Endodermal cell (in vitro differentiated cells): ENCODE results near the gene ASB6. TPM values are rescaled to one million over a fixed set of nuclear protein-coding genes. Genes with fewer than 3 reads are reported as not detected.
"Not testable (repeated sequence)": the region's sequence is repeated elsewhere in the genome, so short reads cannot be mapped to it uniquely, and the experiment has no call there.

Experiments
- DNase-seq: peaks from one replicate; pipeline ENCODE4 v3.0.0-alpha.2; 2017
- H3K27ac ChIP-seq: 2 replicates; pipeline ENCODE4 v1.5.1; 2013; ENCODE audit warnings: mild to moderate bottlenecking, low read depth, low read length, moderate library complexity
- H3K27me3 ChIP-seq: 2 replicates; pipeline ENCODE4 v1.6.1; 2013; ENCODE audit warnings: mild to moderate bottlenecking, low read length, moderate library complexity; ENCODE audit not compliant: insufficient read depth, control insufficient read depth, poor library complexity, severe bottlenecking
- H3K36me3 ChIP-seq: 2 replicates; pipeline ENCODE4 v1.7.0; 2013; ENCODE audit warnings: mild to moderate bottlenecking, low read length, moderate library complexity; ENCODE audit not compliant: control insufficient read depth, insufficient read depth
- H3K4me1 ChIP-seq: one replicate; pipeline ENCODE4 v1.7.0; 2013; ENCODE audit warnings: low read length; ENCODE audit not compliant: control insufficient read depth, insufficient read depth
- H3K4me3 ChIP-seq: 2 replicates; pipeline ENCODE4 v1.5.1; 2013; ENCODE audit warnings: mild to moderate bottlenecking, low read length, moderate library complexity
- H3K9ac ChIP-seq: 2 replicates; pipeline ENCODE4 v1.6.1; 2013; ENCODE audit warnings: mild to moderate bottlenecking, low read length, moderate library complexity; ENCODE audit not compliant: poor library complexity, severe bottlenecking; ENCODE audit errors: extremely low read depth
- H3K9me3 ChIP-seq: 2 replicates; pipeline ENCODE4 v1.6.1; 2013; ENCODE audit warnings: mild to moderate bottlenecking, low read length, moderate library complexity; ENCODE audit not compliant: control insufficient read depth
- H3K27ac Mint-ChIP-seq: 2 replicates; pipeline ENCODE4 v1.8.0; 2020; ENCODE audit warnings: mixed read lengths
- H3K27me3 Mint-ChIP-seq: 2 replicates; pipeline ENCODE4 v1.8.0; 2021; ENCODE audit warnings: mild to moderate bottlenecking, mixed read lengths; ENCODE audit not compliant: insufficient read depth
- H3K36me3 Mint-ChIP-seq: 2 replicates; pipeline ENCODE4 v1.8.0; 2020; ENCODE audit warnings: low read depth, mixed read lengths
- H3K4me1 Mint-ChIP-seq: 2 replicates; pipeline ENCODE4 v1.8.0; 2020; ENCODE audit warnings: mixed read lengths
- H3K4me3 Mint-ChIP-seq: 2 replicates; pipeline ENCODE4 v1.8.0; 2020; ENCODE audit warnings: mild to moderate bottlenecking, moderate library complexity, mixed read lengths
- H3K9me3 Mint-ChIP-seq: 2 replicates; pipeline ENCODE4 v1.8.0; 2020; ENCODE audit warnings: mild to moderate bottlenecking, mixed read lengths
- CTCF ChIP-seq: fragments of 200-600 bp; sonication (generic); conservative IDR thresholded peaks from 2 replicates; pipeline ENCODE4 v1.5.0; 2021; ENCODE audit warnings: antibody characterized with exemption, mild to moderate bottlenecking
- WGBS, 2 experiments: methylation state at CpG; one replicate each; pipeline versions ENCODE4 v1.1.5 to v1.1.7; 2013; ENCODE audit warnings: missing lambda C conversion rate in 2 of 2, mixed read lengths in 1 of 2; ENCODE audit not compliant: insufficient coverage in 1 of 2, insufficient read length in 1 of 2; 5-methylcytosine and 5-hydroxymethylcytosine counted together
- total RNA-seq, 2 donors: library from RNA; stranded (reverse); fragmentation: NEBNext Ultra II Directional in 1 of 2; extraction: Animal tissue kit (Norgen Biotek cat#: 25700) in 1 of 2; gene quantifications; 2 replicates in 1 of 2; 3 replicates in 1 of 2; pipeline ENCODE4 v1.2.1, GENCODE V29; 2021

Gene ASB6
- total RNA-seq, 2 donors from 2014 or later = 19.8 to 20.2 TPM

- no peak overlapping the region for H3K4me3 ChIP-seq
- no peaks in the 10 kb centered on the region for H3K9me3 ChIP-seq
- Mint-ChIP-seq H3K9me3 (no peaks in the 10 kb centered on the region), H3K4me3 (peak overlapping the region; percentile 45), H3K4me1 (peaks cover 6% of the 10 kb centered on the region), H3K27me3 (peaks cover 53% of the 10 kb centered on the region), H3K27ac (no peak overlapping the region), H3K36me3 (no peaks in the 10 kb centered on the region)
- peak; percentile 73 for DNase-seq
- H3K4me1 ChIP-seq = no peaks in the 10 kb centered on the region
- WGBS, 2 experiments = 10 to 32% methylated on average over 11 to 35 of the region's 36 CpGs
- H3K27me3 ChIP-seq = peaks cover 52% of the 10 kb centered on the region
- H3K36me3 ChIP-seq = no peaks in the 10 kb centered on the region
- H3K27ac ChIP-seq = no peak overlapping the region
- no peak for TF ChIP-seq CTCF
- H3K9ac ChIP-seq = no peak overlapping the region
Observed at GRCh38 chr9:129664746-129665388, 22.9 kb upstream of the ASB6 start.

- not testable (repeated sequence) for H3K36me3 Mint-ChIP-seq, H3K4me3 Mint-ChIP-seq, H3K36me3 ChIP-seq, H3K9me3 Mint-ChIP-seq, DNase-seq, H3K27ac ChIP-seq, H3K9me3 ChIP-seq, H3K9ac ChIP-seq, H3K4me3 ChIP-seq, H3K27ac Mint-ChIP-seq, H3K4me1 Mint-ChIP-seq, H3K4me1 ChIP-seq
- 91 to 96% methylated on average over 2 of the region's 3 CpGs for WGBS, 2 experiments
- H3K27me3 ChIP-seq = peaks cover 47% of the 10 kb centered on the region
- peaks cover 50% of the 10 kb centered on the region for H3K27me3 Mint-ChIP-seq
Observed at GRCh38 chr9:129662239-129662638, 20.3 kb upstream of the ASB6 start.

- Mint-ChIP-seq H3K9me3 (no peaks in the 10 kb centered on the region), H3K4me1 (peaks cover 4% of the 10 kb centered on the region), H3K27ac (no peak overlapping the region), H3K4me3 (no peak overlapping the region), H3K27me3 (peaks cover 47% of the 10 kb centered on the region), H3K36me3 (no peaks in the 10 kb centered on the region)
- WGBS, 2 experiments = 83% methylated on average over 2 of the region's 2 CpGs; no CpG with 5 or more reads in 1 of the 2 experiments
- Histone ChIP-seq H3K9ac (no peak overlapping the region), H3K27ac (no peak overlapping the region), H3K36me3 (no peaks in the 10 kb centered on the region), H3K4me1 (no peaks in the 10 kb centered on the region), H3K27me3 (peaks cover 39% of the 10 kb centered on the region), H3K4me3 (no peak overlapping the region), H3K9me3 (no peaks in the 10 kb centered on the region)
- TF ChIP-seq CTCF = no peak
- no peak for DNase-seq
Observed at GRCh38 chr9:129661029-129661428, 19.1 kb upstream of the ASB6 start.
